ENCODE results near the gene ELL2. TPM values are rescaled to one million over a fixed set of nuclear protein-coding genes. Genes with fewer than 3 reads are reported as not detected.

ELL2 gene
- total RNA-seq, 2 donors from 2014 or later: 80.0 to 104 TPM

GRCh38 chr5:95847261-95847592 lies 114.4 kb downstream of the ELL2 start:
- Histone ChIP-seq H3K36me3 (no peaks in the 10 kb centered on the region), H3K27me3 (replicated peaks; ENCODE audit: insufficient read depth) (no peaks in the 10 kb centered on the region), H3K9me3 (no peaks in the 10 kb centered on the region), H3K27ac (no peak overlapping the region), H3K4me1 (replicated peaks) (peaks cover 5% of the 10 kb centered on the region), H3K4me3 (no peak overlapping the region)
- 8% methylated on average over 1 of the region's 1 CpG for WGBS
- no peak for DNase-seq (ENCODE audit: low spot score)
- intact Hi-C loops (cut with DNase I): loop anchor here (2.0 to 10.0 kb wide), 3 partner anchors 68 to 292 kb away; partner anchors contain the start of genes ARSK, RFESD and SKIC3
- TF ChIP-seq CTCF (IDR thresholded peaks at IDR 0.05) (no peak), POLR2AphosphoS5 (IDR thresholded peaks at IDR 0.05) (no peak), POLR2A (IDR thresholded peaks at IDR 0.05) (no peak)

- H3K27ac ChIP-seq: peak overlapping the region; percentile 22 to 33
- peak; percentile 66 for DNase-seq (ENCODE audit: low spot score)
- H3K9me3 ChIP-seq: no peaks in the 10 kb centered on the region
- peaks cover 5% of the 10 kb centered on the region for H3K4me1 ChIP-seq (replicated peaks)
- TF ChIP-seq POLR2AphosphoS5 (IDR thresholded peaks at IDR 0.05) (peak; percentile 64), POLR2A (IDR thresholded peaks at IDR 0.05) (no peak), CTCF (IDR thresholded peaks at IDR 0.05) (peak; percentile 83 to 98 (median 94))
- no peak overlapping the region for H3K4me3 ChIP-seq
- 64% methylated on average over 7 of the region's 7 CpGs for WGBS
- no peaks in the 10 kb centered on the region for H3K27me3 ChIP-seq (replicated peaks; ENCODE audit: insufficient read depth)
- no peaks in the 10 kb centered on the region for H3K36me3 ChIP-seq
- intact Hi-C loops (cut with DNase I): loop anchor here (2.0 to 10.0 kb wide), 3 partner anchors 68 to 292 kb away; partner anchors contain the start of genes ARSK, RFESD and SKIC3
These were observed 114.9 kb downstream of the ELL2 start for GRCh38 chr5:95846554-95847260.

DNA sequence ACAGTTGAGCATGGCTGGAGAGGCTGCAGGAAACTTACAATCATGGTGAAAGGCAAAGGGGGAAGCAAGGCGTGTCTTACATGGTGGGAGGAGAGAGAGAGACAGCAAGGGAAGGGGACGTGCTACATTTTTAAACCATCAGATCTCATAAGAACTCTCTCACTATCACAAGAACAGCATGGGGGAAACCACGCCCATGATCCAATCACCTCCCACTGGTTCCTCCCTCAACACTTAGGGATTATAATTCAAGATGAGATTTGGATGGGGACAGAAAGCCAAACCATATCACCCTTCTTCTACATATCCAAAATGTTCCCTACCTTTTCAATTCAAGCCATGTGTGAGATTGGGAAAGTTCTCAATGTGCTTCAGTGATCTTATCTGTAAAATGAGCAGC lies 116.3 kb downstream of the ELL2 start:
- peaks cover 5% of the 10 kb centered on the region for H3K4me1 ChIP-seq (replicated peaks)
- TF ChIP-seq CTCF (IDR thresholded peaks at IDR 0.05) (no peak), POLR2A (IDR thresholded peaks at IDR 0.05) (no peak), POLR2AphosphoS5 (IDR thresholded peaks at IDR 0.05) (no peak)
- no peaks in the 10 kb centered on the region for H3K36me3 ChIP-seq
- no peak for DNase-seq (ENCODE audit: low spot score)
- 70% methylated on average over 3 of the region's 3 CpGs for WGBS
- intact Hi-C loops (cut with DNase I): loop anchor here (5.0 to 10.0 kb wide), 2 partner anchors 198 to 291 kb away; partner anchors contain the start of genes ARSK, RFESD and SKIC3
- no peaks in the 10 kb centered on the region for H3K27me3 ChIP-seq (replicated peaks; ENCODE audit: insufficient read depth)
- H3K27ac ChIP-seq: peak overlapping the region in 1 of 2 donors; percentile 33
- H3K9me3 ChIP-seq: no peaks in the 10 kb centered on the region
- H3K4me3 ChIP-seq: no peak overlapping the region

- no peak for TF ChIP-seq CTCF (IDR thresholded peaks at IDR 0.05)
- TF ChIP-seq POLR2AphosphoS5 (IDR thresholded peaks at IDR 0.05): peak; percentile 89
- Histone ChIP-seq H3K27ac (peak overlapping the region; percentile 77 to 79), H3K36me3 (no peaks in the 10 kb centered on the region), H3K4me1 (replicated peaks) (peaks cover 5% of the 10 kb centered on the region), H3K27me3 (replicated peaks; ENCODE audit: insufficient read depth) (no peaks in the 10 kb centered on the region), H3K9me3 (no peaks in the 10 kb centered on the region), H3K4me3 (no peak overlapping the region)
- intact Hi-C loops (cut with DNase I): loop anchor here (5.0 to 10.0 kb wide), 2 partner anchors 176 to 289 kb away; partner anchors contain the start of genes ARSK and SKIC3
- peak; percentile 75 for DNase-seq (ENCODE audit: low spot score)
- 49% methylated on average over 3 of the region's 3 CpGs for WGBS
These were observed 117.9 kb downstream of the ELL2 start for GRCh38 chr5:95843733-95844223.

Data from prostate gland (tissue), 2 donors.